ENCODE measurements around the gene TPGS2.

GRCh38 chr18:36828157-36828629 lies 609 bp downstream of the TPGS2 start:
- TF ChIP-seq, protein P1, sequence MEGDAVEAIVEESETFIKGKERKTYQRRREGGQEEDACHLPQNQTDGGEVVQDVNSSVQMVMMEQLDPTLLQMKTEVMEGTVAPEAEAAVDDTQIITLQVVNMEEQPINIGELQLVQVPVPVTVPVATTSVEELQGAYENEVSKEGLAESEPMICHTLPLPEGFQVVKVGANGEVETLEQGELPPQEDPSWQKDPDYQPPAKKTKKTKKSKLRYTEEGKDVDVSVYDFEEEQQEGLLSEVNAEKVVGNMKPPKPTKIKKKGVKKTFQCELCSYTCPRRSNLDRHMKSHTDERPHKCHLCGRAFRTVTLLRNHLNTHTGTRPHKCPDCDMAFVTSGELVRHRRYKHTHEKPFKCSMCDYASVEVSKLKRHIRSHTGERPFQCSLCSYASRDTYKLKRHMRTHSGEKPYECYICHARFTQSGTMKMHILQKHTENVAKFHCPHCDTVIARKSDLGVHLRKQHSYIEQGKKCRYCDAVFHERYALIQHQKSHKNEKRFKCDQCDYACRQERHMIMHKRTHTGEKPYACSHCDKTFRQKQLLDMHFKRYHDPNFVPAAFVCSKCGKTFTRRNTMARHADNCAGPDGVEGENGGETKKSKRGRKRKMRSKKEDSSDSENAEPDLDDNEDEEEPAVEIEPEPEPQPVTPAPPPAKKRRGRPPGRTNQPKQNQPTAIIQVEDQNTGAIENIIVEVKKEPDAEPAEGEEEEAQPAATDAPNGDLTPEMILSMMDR (IDR thresholded peaks at IDR 0.05; ENCODE audit: poor library complexity, severe bottlenecking) = no peak
- TF ChIP-seq EZH2 (IDR thresholded peaks at IDR 0.05; ENCODE audit: borderline replicate concordance, insufficient read depth, low read length, poor library complexity, severe bottlenecking) (no peak), EP300 (conservative IDR thresholded peaks at IDR 0.05; ENCODE audit: poor library complexity, severe bottlenecking) (no peak), POLR2AphosphoS5 (IDR thresholded peaks at IDR 0.05) (no peak), TAF1 (IDR thresholded peaks at IDR 0.05; ENCODE audit: low read depth) (no peak), RAD21 (conservative IDR thresholded peaks at IDR 0.05) (no peak)

All from neural cell (in vitro differentiated cells).